Measurements from ENCODE around the gene GIMAP4. TPM values are rescaled to one million over a fixed set of nuclear protein-coding genes. Genes with fewer than 3 reads are reported as not detected.

The GIMAP4 gene
- total RNA-seq, 1 experiment from 2014 or later, result not detected

DNA sequence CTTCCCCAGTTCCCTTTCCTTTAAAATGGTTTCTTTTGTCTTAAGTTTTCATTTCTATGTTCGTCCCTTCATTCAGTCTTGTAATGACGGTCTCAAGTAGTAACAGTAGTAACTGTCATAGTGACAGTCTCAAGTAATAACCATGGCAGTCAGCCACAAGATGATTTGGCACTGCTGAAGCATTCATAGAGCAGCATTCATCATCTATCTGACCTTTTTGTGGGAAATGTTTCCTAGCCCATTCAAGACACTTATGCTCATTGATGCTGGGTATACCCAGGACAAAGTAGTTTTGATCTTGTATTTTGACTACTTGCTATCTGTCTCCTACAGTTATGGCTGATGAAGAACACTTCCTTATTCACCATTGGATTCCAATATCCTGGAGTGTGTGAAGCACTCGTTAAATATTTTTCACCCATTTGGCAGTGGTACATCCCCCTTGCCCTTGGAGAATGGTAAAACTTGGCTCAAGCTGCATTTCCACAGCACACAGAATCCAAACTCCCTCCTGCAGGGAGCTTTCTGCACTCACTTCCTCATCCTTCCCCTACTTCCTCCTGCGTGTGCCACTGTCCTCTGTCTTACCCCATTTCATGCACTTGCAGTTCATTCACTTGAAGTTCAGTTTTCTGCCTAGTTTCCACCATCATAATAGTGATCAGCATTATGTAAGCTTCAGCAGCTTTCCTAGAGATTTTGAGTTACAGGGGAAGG is 19.0 kb downstream of the GIMAP4 start:
- H3K27me3 Mint-ChIP-seq (ENCODE audit: insufficient read depth, unreplicated experiment), result peaks cover 7% of the 10 kb centered on the region
- no peak for DNase-seq (ENCODE audit: unreplicated experiment)
- no TSS peak for BruUV-seq (replicated peaks)
- ChIA-PET POLR2A (no interaction called here), CTCF (no interaction called here)
- no peaks in the 10 kb centered on the region for H3K9me3 Mint-ChIP-seq (ENCODE audit: unreplicated experiment)
- no peak overlapping the region for H3K27ac Mint-ChIP-seq (ENCODE audit: low read depth, unreplicated experiment)
- TF ChIP-seq, protein P1, sequence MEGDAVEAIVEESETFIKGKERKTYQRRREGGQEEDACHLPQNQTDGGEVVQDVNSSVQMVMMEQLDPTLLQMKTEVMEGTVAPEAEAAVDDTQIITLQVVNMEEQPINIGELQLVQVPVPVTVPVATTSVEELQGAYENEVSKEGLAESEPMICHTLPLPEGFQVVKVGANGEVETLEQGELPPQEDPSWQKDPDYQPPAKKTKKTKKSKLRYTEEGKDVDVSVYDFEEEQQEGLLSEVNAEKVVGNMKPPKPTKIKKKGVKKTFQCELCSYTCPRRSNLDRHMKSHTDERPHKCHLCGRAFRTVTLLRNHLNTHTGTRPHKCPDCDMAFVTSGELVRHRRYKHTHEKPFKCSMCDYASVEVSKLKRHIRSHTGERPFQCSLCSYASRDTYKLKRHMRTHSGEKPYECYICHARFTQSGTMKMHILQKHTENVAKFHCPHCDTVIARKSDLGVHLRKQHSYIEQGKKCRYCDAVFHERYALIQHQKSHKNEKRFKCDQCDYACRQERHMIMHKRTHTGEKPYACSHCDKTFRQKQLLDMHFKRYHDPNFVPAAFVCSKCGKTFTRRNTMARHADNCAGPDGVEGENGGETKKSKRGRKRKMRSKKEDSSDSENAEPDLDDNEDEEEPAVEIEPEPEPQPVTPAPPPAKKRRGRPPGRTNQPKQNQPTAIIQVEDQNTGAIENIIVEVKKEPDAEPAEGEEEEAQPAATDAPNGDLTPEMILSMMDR (IDR thresholded peaks at IDR 0.05; ENCODE audit: unreplicated experiment), result no peak
- no peaks in the 10 kb centered on the region for H3K4me1 Mint-ChIP-seq (ENCODE audit: insufficient read depth, unreplicated experiment)
- intact Hi-C loops (cut with micrococcal nuclease), result no loop called here
- no peak overlapping the region for H3K4me3 Mint-ChIP-seq (ENCODE audit: unreplicated experiment)
- H3K36me3 Mint-ChIP-seq (ENCODE audit: insufficient read depth, unreplicated experiment), result no peaks in the 10 kb centered on the region

DNA sequence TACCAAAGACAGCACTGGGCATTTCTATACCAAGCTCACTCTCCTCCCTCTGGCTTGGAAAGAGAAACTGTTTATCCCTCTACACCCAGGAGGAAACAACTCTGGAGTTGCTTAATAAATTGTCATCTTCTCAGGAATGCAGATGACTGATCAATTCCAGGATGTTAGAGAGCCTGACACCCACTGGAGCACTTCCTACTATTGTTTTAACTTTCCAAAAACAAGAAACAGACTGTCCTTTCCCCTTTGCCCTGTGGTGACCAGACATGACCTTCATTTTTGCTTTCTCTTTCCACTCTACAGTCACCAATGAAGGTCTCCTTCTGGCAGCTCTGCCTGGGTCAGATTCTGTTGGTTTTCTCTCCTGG is 19.6 kb downstream of the GIMAP4 start:
- H3K27me3 Mint-ChIP-seq (ENCODE audit: insufficient read depth, unreplicated experiment), result peaks cover 7% of the 10 kb centered on the region
- no peak overlapping the region for H3K4me3 Mint-ChIP-seq (ENCODE audit: unreplicated experiment)
- TF ChIP-seq, protein P1 (IDR thresholded peaks at IDR 0.05; ENCODE audit: unreplicated experiment), result no peak
- no peaks in the 10 kb centered on the region for H3K36me3 Mint-ChIP-seq (ENCODE audit: insufficient read depth, unreplicated experiment)
- DNase-seq (ENCODE audit: unreplicated experiment), result no peak
- intact Hi-C loops (cut with micrococcal nuclease), result no loop called here
- no peaks in the 10 kb centered on the region for H3K9me3 Mint-ChIP-seq (ENCODE audit: unreplicated experiment)
- ChIA-PET CTCF (interaction anchor here (0.7 kb wide), 1 partner anchor 168 kb away, joined by 3 read pairs; no protein-coding TSS in a partner anchor), POLR2A (interaction anchor here (0.6 kb wide), 1 partner anchor 93 kb away, joined by 4 read pairs; no protein-coding TSS in a partner anchor)
- no TSS peak for BruUV-seq (replicated peaks)
- H3K27ac Mint-ChIP-seq (ENCODE audit: low read depth, unreplicated experiment), result no peak overlapping the region
- H3K4me1 Mint-ChIP-seq (ENCODE audit: insufficient read depth, unreplicated experiment), result no peaks in the 10 kb centered on the region

- Mint-ChIP-seq H3K36me3 (ENCODE audit: insufficient read depth, unreplicated experiment) (no peaks in the 10 kb centered on the region), H3K4me1 (ENCODE audit: insufficient read depth, unreplicated experiment) (no peaks in the 10 kb centered on the region), H3K27ac (ENCODE audit: low read depth, unreplicated experiment) (no peak overlapping the region), H3K27me3 (ENCODE audit: insufficient read depth, unreplicated experiment) (peaks cover 6% of the 10 kb centered on the region), H3K9me3 (ENCODE audit: unreplicated experiment) (peaks cover 2% of the 10 kb centered on the region), H3K4me3 (ENCODE audit: unreplicated experiment) (no peak overlapping the region)
- no TSS peak for BruUV-seq (replicated peaks)
- intact Hi-C loops (cut with micrococcal nuclease), result no loop called here
- POLR2A ChIA-PET, result interaction anchor here (0.6 kb wide), 1 partner anchor 92 kb away, joined by 4 read pairs; no protein-coding TSS in a partner anchor
- CTCF ChIA-PET, result interaction anchor here (0.7 kb wide), 1 partner anchor 168 kb away, joined by 3 read pairs; no protein-coding TSS in a partner anchor
- DNase-seq (ENCODE audit: unreplicated experiment), result no peak
- TF ChIP-seq, protein P1 (IDR thresholded peaks at IDR 0.05; ENCODE audit: unreplicated experiment), result no peak
Measured at GRCh38 chr7:150587551-150587950, 20.4 kb downstream of the GIMAP4 start.

DNA sequence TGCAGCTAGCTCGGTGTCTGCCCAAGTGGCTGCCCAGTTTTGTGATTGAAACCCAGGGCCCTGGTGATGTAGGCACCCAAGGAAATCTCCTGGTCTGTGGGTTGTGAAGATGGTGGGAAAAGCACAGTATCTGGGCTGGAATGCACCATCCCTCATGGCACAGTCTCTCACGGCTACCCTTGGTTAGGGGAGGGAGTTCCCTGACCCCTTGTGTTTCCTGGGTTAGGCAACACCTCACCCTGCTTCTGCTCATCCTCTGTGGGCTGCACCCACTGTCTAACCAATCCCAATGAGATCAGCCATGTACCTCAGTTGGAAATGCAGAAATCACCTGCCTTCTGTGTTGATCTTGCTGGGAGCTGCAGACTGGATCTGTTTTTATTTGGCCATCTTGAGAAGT is 27.6 kb downstream of the GIMAP4 start:
- no peak overlapping the region for H3K27ac Mint-ChIP-seq (ENCODE audit: low read depth, unreplicated experiment)
- TF ChIP-seq, protein P1 (IDR thresholded peaks at IDR 0.05; ENCODE audit: unreplicated experiment), result no peak
- DNase-seq (ENCODE audit: unreplicated experiment), result no peak
- no TSS peak for BruUV-seq (replicated peaks)
- no peaks in the 10 kb centered on the region for H3K4me1 Mint-ChIP-seq (ENCODE audit: insufficient read depth, unreplicated experiment)
- intact Hi-C loops (cut with micrococcal nuclease), result no loop called here
- H3K9me3 Mint-ChIP-seq (ENCODE audit: unreplicated experiment), result peaks cover 13% of the 10 kb centered on the region
- H3K4me3 Mint-ChIP-seq (ENCODE audit: unreplicated experiment), result no peak overlapping the region
- peaks cover 11% of the 10 kb centered on the region for H3K27me3 Mint-ChIP-seq (ENCODE audit: insufficient read depth, unreplicated experiment)
- CTCF ChIA-PET, result no interaction called here
- POLR2A ChIA-PET, result no interaction called here
- H3K36me3 Mint-ChIP-seq (ENCODE audit: insufficient read depth, unreplicated experiment), result no peaks in the 10 kb centered on the region

Data from MCF 10A (cell line).